Measurements from ENCODE around the gene CDH19. TPM values are rescaled to one million over a fixed set of nuclear protein-coding genes. Genes with fewer than 3 reads are reported as not detected.

The CDH19 gene, protein sequence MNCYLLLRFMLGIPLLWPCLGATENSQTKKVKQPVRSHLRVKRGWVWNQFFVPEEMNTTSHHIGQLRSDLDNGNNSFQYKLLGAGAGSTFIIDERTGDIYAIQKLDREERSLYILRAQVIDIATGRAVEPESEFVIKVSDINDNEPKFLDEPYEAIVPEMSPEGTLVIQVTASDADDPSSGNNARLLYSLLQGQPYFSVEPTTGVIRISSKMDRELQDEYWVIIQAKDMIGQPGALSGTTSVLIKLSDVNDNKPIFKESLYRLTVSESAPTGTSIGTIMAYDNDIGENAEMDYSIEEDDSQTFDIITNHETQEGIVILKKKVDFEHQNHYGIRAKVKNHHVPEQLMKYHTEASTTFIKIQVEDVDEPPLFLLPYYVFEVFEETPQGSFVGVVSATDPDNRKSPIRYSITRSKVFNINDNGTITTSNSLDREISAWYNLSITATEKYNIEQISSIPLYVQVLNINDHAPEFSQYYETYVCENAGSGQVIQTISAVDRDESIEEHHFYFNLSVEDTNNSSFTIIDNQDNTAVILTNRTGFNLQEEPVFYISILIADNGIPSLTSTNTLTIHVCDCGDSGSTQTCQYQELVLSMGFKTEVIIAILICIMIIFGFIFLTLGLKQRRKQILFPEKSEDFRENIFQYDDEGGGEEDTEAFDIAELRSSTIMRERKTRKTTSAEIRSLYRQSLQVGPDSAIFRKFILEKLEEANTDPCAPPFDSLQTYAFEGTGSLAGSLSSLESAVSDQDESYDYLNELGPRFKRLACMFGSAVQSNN
- 1 to 10 TPM; 2.5 to 5.4 TPM for total RNA-seq
- long read RNA-seq, full-length matches to known transcripts = 6 of 7 reads
- long read RNA-seq, partial matches to known transcripts = 1 of 7 reads
- long read RNA-seq, other reads (novel, unspliced or antisense) = 0 of 7 reads

DNA sequence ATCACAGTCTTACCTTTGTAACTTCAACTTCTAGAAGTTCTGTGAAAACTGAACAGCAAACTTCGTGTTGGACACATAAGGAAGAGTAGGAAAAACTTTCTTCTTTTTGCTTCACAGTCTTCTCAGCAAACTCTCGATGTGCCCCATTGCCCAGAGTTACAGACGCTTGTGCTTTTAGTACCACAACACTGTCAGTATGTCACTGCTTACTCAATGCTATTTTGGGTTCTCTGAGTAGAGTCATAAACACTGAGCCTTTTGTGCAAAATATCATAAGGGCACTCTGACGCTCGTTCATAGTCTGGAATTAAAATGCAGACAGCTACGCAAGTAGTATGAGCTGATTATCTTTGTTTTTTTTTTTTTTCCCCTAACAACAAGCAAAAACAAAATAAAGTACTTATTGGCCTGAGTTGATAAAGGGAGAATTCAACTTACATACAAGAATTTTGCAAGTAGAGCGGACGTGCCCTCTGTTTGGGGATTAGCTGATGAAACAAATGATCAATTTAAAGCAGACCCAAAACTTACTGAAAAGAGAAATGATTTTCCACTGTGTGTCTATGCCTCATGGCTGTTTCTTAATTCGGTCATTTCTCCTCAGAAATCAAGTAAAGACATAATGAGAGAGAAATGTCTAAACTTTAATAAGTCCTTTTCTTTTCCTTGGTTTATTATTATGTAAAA lies at the start of gene CDH19:
TSS of gene CDH19 (minus strand) at position 150 of the 687 bp plus-strand sequence. CDS start 31,886 bp downstream, outside the sequence.
- ATAC-seq = no peak
- DNase-seq = no peak
- intact Hi-C loops (cut with DNase I, micrococcal nuclease) = no loop called here

DNA sequence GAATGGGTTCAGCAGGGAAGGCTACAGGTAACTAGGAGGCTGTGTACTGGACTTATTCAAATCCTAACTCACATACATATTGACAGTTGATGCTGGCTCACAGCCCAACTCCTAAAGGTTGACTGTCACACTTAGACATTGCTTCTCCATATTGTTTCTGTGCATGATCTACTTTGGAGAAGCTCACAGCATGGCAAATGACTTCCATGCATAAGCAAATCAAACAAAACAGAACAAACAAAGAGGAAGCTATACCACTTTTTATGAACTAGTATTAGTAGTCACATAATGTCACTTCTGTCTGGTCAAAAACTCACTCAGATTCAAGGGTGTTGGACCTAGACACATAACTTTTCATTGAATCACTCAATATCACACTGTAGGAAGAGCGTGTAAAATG lies 43.8 kb upstream of the CDH19 start:
- intact Hi-C loops (cut with DNase I, micrococcal nuclease) = no loop called here
- ATAC-seq (no peak), DNase-seq (no peak)

DNA sequence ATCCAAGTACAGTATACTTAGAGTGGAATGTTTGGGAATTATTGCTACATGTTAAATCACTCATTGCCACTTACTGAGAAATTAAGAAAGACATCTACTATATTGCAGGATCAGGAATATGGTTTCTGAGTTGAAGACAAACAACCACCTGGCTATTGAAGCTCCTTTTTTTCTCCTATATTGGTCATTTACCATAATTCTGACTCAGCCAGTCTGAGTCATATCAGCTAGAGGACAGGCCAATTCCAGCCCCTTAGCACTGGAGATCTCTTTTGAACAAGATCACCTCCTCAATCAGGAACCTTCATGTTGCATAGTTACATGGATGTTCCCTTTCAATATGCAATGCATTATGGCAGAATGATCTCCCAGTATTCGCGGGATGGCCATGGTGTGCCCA lies 42.7 kb upstream of the CDH19 start:
- intact Hi-C loops (cut with DNase I, micrococcal nuclease) = no loop called here
- DNase-seq (no peak), ATAC-seq (no peak)

- ATAC-seq (no peak), DNase-seq (no peak)
- intact Hi-C loops (cut with DNase I, micrococcal nuclease) = no loop called here
Observed at GRCh38 chr18:66645983-66646382, 42.1 kb upstream of the CDH19 start.

- no peak for DNase-seq
- intact Hi-C loops (cut with DNase I, micrococcal nuclease) = no loop called here
- no peak for ATAC-seq
Observed at GRCh38 chr18:66641056-66641455, 37.2 kb upstream of the CDH19 start.

GRCh38 chr18:66640431-66640830 lies 36.5 kb upstream of the CDH19 start:
- DNase-seq = peak; percentile 12 to 36
- ATAC-seq = peak; percentile 68
- intact Hi-C loops (cut with DNase I, micrococcal nuclease) = no loop called here

DNA sequence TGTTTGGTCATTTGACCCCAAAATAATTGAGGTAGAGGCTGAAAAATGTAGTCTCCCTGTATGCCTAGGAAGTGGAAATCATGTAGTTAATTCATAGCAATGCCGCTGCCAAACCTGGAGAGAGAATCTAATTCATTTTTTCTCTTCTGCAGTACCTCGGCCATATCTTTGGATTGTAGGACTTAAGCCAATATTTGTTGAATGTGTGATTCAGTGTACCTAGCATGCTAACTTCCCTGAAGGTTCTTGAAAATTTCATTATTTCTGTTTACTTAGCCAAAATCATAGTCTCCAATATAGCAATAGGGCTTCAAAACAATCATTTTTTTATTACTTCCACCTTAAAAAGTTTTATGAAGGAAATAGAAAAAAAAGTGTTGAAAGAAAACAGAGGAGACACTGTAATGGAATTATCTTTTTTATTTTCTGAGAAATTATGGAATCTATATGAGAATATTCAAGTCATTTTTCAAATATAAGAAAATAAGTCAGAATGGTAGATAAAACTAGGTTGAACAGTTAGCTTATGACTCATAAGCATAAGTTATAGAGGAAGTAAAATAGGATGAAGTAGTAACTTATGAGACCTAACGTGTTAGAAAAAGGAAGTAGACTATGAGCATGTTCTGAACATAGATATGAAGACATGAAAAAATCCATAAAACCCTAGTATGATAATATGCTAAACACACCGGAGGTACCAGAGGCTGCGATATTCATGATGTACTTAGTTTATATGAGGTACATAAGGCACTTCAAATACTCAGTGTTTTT lies 35.2 kb upstream of the CDH19 start:
- intact Hi-C loops (cut with DNase I, micrococcal nuclease) = no loop called here
- DNase-seq (no peak), ATAC-seq (peak; percentile 66)

- DNase-seq (no peak), ATAC-seq (no peak)
- intact Hi-C loops (cut with DNase I, micrococcal nuclease) = no loop called here
Observed at GRCh38 chr18:66635342-66635741, 31.5 kb upstream of the CDH19 start.

GRCh38 chr18:66632756-66633155 lies 28.9 kb upstream of the CDH19 start:
- intact Hi-C loops (cut with DNase I, micrococcal nuclease) = no loop called here

GRCh38 chr18:66630831-66631230 lies 26.9 kb upstream of the CDH19 start:
- intact Hi-C loops (cut with DNase I, micrococcal nuclease) = no loop called here
- no peak for ATAC-seq

More at GRCh38 chr18:66632756-66633155, 28.9 kb upstream of the CDH19 start:
- ATAC-seq (no peak), DNase-seq (no peak)

DNA sequence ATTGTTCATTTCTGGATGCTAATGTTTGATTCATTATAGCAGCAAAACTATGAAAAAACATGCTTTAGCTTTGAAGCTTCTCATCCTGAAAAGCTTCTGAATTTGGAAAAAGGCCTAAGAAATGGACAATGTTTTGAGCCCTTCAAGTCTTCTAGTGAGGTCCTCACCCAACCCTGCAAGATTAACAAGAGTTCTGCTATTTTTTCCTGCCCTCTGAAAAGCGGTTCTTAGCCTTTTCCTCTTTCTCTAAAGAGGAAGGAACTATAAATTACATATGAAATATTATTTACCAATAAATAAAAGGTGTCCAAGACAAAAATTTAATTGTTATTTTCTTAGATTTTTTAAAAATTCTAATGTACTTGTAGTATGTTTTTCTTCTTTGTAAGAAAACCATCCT lies 19.9 kb upstream of the CDH19 start:
- ATAC-seq (no peak), DNase-seq (no peak)
- intact Hi-C loops (cut with DNase I, micrococcal nuclease) = no loop called here

More at GRCh38 chr18:66630831-66631230, 26.9 kb upstream of the CDH19 start:
- no peak for DNase-seq

- intact Hi-C loops (cut with DNase I, micrococcal nuclease) = no loop called here
- DNase-seq (no peak), ATAC-seq (peak; percentile 87)
Observed at GRCh38 chr18:66621816-66622576, 18.1 kb upstream of the CDH19 start.

DNA sequence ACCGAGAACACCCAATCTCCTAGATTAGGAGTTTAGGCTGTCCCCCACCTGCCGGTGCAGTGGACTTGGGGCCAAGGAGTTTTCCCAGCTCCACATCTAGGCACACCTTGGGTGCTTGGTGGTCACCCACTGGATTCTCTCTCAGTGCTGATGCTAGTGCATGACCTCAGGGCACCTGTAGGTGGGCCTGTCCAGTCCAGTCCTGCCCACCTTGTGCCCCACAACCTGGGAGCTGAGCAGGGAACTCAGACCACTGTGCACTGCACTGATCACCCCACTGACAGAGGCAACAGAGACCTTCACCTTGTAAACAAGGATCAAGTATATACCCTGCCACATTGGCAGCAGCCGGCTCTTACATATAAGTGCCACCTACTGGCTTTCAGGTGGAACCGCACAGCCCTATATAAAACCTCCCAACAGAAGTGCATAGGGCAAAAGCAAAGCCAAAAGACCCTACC lies 12.7 kb upstream of the CDH19 start:
- ATAC-seq = peak; percentile 54
- intact Hi-C loops (cut with DNase I, micrococcal nuclease) = no loop called here
- no peak for DNase-seq

DNA sequence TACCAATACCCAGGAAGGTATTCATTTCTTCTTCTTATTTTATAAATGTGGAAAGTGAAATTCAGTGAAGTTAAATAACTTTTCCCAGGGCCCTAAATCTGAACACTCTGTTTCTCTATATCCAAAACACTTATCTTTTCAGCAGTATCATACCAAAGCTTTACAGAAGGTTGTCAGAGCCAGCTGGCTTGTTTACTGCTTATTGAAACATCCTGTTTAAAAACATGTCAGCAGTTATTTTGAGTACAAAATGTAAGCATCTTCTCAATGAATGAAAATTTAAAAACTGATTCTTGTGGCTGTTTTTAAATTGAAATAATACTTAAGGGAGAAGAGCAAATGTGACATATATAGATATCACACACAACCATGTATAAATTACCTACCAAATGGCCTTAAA lies 11.3 kb upstream of the CDH19 start:
- ATAC-seq = no peak
- intact Hi-C loops (cut with DNase I, micrococcal nuclease) = no loop called here
- DNase-seq = no peak

GRCh38 chr18:66607632-66608031 lies 3.7 kb upstream of the CDH19 start:
- ATAC-seq (no peak), DNase-seq (no peak)
- intact Hi-C loops (cut with DNase I, micrococcal nuclease) = no loop called here

GRCh38 chr18:66601649-66602048 lies 2.2 kb downstream of the CDH19 start:
- no peak for DNase-seq
- intact Hi-C loops (cut with DNase I, micrococcal nuclease) = no loop called here
- no peak for ATAC-seq

DNA sequence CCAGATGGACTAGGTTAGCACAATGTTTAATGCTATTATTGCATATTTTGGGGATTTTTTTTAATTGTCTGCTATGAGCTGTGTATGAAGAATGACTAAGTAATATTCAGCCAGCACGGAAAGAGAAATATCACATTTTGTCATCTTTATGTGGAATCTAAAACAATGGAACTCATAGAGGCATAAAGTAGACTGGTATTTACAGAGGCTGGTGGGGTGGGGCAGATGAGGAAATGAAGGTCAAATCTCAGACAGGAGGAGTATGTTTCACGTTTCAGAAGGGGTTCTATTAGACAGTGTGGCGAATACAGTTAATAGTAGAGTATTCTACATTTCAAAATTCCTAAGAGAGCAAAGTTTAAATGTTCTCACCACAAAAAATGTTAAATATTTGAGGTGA lies 4.7 kb downstream of the CDH19 start:
- DNase-seq = no peak
- no peak for ATAC-seq
- intact Hi-C loops (cut with DNase I, micrococcal nuclease) = no loop called here

DNA sequence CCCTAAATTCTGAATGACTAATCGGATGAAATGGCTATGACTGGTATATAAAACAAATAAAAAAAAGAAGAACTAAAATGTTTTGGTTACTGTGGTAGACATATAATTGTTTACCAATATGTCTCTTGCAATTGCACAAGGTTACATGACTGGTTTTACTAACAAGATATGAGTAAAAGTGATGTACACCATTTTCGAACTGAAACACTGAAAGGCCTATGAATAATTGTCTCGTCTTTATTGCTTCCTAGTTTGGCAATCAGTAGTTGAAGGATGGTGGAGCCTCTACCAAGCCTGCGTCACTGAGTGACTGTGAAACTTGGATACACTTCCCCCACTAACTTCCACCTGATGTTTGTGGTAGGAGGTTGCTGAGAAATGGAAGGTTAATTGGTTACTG lies 16.5 kb downstream of the CDH19 start:
- no peak for ATAC-seq
- intact Hi-C loops (cut with DNase I, micrococcal nuclease) = no loop called here
- no peak for DNase-seq
